Measurements from ENCODE around the gene CFAP92.

Gene CFAP92

GRCh38 chr3:129025691-129026435, 32.0 kb upstream of the CFAP92 start:
- DNase-seq, result no peak

- DNase-seq, result no peak
These were observed 31.2 kb upstream of the CFAP92 start for GRCh38 chr3:129025108-129025507.

- no peak for DNase-seq
These were observed 30.0 kb upstream of the CFAP92 start for GRCh38 chr3:129023909-129024308.

GRCh38 chr3:129023008-129023358, 29.1 kb upstream of the CFAP92 start:
- no peak for DNase-seq

- DNase-seq, result no peak
These were observed 28.5 kb upstream of the CFAP92 start for GRCh38 chr3:129022114-129023007.

GRCh38 chr3:129021140-129021551, 27.3 kb upstream of the CFAP92 start:
- no peak for DNase-seq

GRCh38 chr3:129020691-129021090, 26.8 kb upstream of the CFAP92 start:
- DNase-seq, result no peak

- no peak for DNase-seq
These were observed 25.4 kb upstream of the CFAP92 start for GRCh38 chr3:129019266-129019665.

- no peak for DNase-seq
These were observed 24.9 kb upstream of the CFAP92 start for GRCh38 chr3:129018751-129019150.

- DNase-seq, result no peak
These were observed 24.4 kb upstream of the CFAP92 start for GRCh38 chr3:129018271-129018670.

GRCh38 chr3:129017484-129017899, 23.6 kb upstream of the CFAP92 start:
- no peak for DNase-seq

GRCh38 chr3:129016720-129017483, 23.0 kb upstream of the CFAP92 start:
- DNase-seq, result peak; percentile 73 to 77

GRCh38 chr3:129016356-129016719, 22.5 kb upstream of the CFAP92 start:
- DNase-seq, result peak; percentile 79 to 80

- DNase-seq, result peak; percentile 64 to 77
These were observed 21.7 kb upstream of the CFAP92 start for GRCh38 chr3:129015388-129016105.

GRCh38 chr3:129014793-129015345, 21.0 kb upstream of the CFAP92 start:
- DNase-seq, result no peak

GRCh38 chr3:129014148-129014547, 20.3 kb upstream of the CFAP92 start:
- no peak for DNase-seq

- DNase-seq, result no peak
These were observed 19.6 kb upstream of the CFAP92 start for GRCh38 chr3:129013491-129013891.

GRCh38 chr3:129010310-129010956, 16.6 kb upstream of the CFAP92 start:
- DNase-seq, result no peak

- no peak for DNase-seq
These were observed 15.4 kb upstream of the CFAP92 start for GRCh38 chr3:129009266-129009665.

- no peak for DNase-seq
These were observed 13.9 kb upstream of the CFAP92 start for GRCh38 chr3:129007792-129008191.

- no peak for DNase-seq
These were observed 13.0 kb upstream of the CFAP92 start for GRCh38 chr3:129006864-129007263.
